ENCODE measurements around the gene LRRN1.

- TF ChIP-seq CTCF (IDR thresholded peaks at IDR 0.05; ENCODE audit: poor library complexity) (no peak), EZH2 (IDR thresholded peaks at IDR 0.05; ENCODE audit: borderline replicate concordance) (no peak)
Observed at GRCh38 chr3:3851621-3852323, 52.5 kb downstream of the LRRN1 start.
